AG04449 (cell line): ENCODE measurements around the gene TMEM45A.
A peak's percentile ranks its signal among the peaks of the same experiment; 100 is the strongest.

Experiments
- CTCF ChIA-PET: fragments of 350-600 bp; formaldehyde crosslinking; extraction: SDS; loops from one replicate; lab custom pipeline; 2021; ENCODE audit warnings: antibody characterized with exemption; lab: Yijun Ruan, JAX
- POLR2A ChIA-PET: fragments of 400-600, 350-600 bp; formaldehyde crosslinking; extraction: SDS; loops from one replicate; lab custom pipeline; 2020; ENCODE audit warnings: antibody characterized with exemption, inconsistent platforms; lab: Yijun Ruan, JAX
- DNase-seq: peaks from one replicate; pipeline ENCODE4 v3.0.0-alpha.2; 2010; ENCODE audit warnings: low read depth, low spot score
- H3K4me3 ChIP-seq: 2 replicates; pipeline ENCODE4 v1.5.1; 2011; ENCODE audit warnings: low read depth, mild to moderate bottlenecking, control low read depth, low read length
- TF ChIP-seq, protein P1 (sequence below): IDR thresholded peaks from one replicate; pipeline ENCODE4 v1.5.1; 2011; ENCODE audit warnings: mild to moderate bottlenecking, moderate library complexity, low read length, control low read depth, inconsistent platforms; ENCODE audit not compliant: insufficient read depth; ENCODE audit errors: missing control alignments

The TMEM45A gene

DNA sequence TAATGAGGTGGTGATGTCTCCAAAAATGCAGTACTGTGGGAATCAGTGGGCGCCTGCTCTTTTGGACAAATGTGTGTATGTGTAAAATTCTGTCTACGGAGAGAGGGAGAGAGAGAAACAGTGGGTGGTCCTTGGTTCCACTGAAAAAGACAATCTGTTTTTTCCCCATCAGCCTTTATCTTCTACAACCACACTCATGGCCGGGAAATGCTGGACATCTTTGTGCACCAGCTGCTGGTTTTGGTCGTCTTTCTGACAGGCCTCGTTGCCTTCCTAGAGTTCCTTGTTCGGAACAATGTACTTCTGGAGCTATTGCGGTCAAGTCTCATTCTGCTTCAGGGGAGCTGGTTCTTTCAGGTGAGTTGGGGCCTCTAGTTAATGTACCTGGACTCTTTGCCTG lies 65.8 kb downstream of the TMEM45A start:
- DNase-seq = no peak
- POLR2A ChIA-PET = no interaction called here
- TF ChIP-seq, protein P1, sequence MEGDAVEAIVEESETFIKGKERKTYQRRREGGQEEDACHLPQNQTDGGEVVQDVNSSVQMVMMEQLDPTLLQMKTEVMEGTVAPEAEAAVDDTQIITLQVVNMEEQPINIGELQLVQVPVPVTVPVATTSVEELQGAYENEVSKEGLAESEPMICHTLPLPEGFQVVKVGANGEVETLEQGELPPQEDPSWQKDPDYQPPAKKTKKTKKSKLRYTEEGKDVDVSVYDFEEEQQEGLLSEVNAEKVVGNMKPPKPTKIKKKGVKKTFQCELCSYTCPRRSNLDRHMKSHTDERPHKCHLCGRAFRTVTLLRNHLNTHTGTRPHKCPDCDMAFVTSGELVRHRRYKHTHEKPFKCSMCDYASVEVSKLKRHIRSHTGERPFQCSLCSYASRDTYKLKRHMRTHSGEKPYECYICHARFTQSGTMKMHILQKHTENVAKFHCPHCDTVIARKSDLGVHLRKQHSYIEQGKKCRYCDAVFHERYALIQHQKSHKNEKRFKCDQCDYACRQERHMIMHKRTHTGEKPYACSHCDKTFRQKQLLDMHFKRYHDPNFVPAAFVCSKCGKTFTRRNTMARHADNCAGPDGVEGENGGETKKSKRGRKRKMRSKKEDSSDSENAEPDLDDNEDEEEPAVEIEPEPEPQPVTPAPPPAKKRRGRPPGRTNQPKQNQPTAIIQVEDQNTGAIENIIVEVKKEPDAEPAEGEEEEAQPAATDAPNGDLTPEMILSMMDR = no peak
- CTCF ChIA-PET = no interaction called here
- no peak overlapping the region for H3K4me3 ChIP-seq

DNA sequence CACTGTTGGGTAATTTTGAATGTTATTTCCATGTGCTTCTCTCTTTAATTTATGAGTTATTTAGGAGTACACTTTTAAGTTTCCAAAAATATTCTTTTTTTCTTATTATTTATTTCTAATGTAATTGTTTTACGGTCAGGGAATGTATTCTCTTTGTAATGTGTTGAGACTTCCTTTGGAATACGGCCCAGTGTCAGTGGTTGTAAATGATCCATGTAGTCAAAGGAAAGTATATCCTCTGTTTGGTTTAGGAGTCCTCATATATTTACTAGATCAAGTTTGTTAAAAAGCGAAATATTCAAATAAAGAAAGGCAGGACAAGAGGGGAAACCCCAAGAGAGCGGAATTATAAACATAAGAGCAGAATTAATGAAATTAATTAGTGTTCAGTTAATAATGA lies 68.0 kb downstream of the TMEM45A start:
- TF ChIP-seq, protein P1 = no peak
- ChIA-PET POLR2A (interaction anchor here (1.5 kb wide), 1 partner anchor 68 kb away, joined by 3 read pairs; the partner anchor contains the start of gene TMEM45A), CTCF (interaction anchor here (1.8 kb wide), 1 partner anchor 97 kb away, joined by 5 read pairs; no protein-coding TSS in a partner anchor)
- no peak overlapping the region for H3K4me3 ChIP-seq
- no peak for DNase-seq

- H3K4me3 ChIP-seq = no peak overlapping the region
- DNase-seq = peak; percentile 57
- ChIA-PET POLR2A (interaction anchor here (1.5 kb wide), 1 partner anchor 69 kb away, joined by 3 read pairs; the partner anchor contains the start of gene TMEM45A), CTCF (interaction anchor here (0.7 to 1.8 kb wide), 5 partner anchors 11 to 98 kb away, joined by 3 to 6 read pairs (median 4); no protein-coding TSS in a partner anchor)
- TF ChIP-seq, protein P1 = no peak
These were observed 69.2 kb downstream of the TMEM45A start for GRCh38 chr3:100561459-100562158.

- TF ChIP-seq, protein P1 = no peak
- H3K4me3 ChIP-seq = no peak overlapping the region
- ChIA-PET POLR2A (no interaction called here), CTCF (interaction anchor here (0.7 to 1.8 kb wide), 5 partner anchors 12 to 99 kb away, joined by 3 to 6 read pairs (median 4); no protein-coding TSS in a partner anchor)
- no peak for DNase-seq
These were observed 69.9 kb downstream of the TMEM45A start for GRCh38 chr3:100562224-100562857.

- no peak overlapping the region for H3K4me3 ChIP-seq
- CTCF ChIA-PET = interaction anchor here (0.7 to 1.5 kb wide), 2 partner anchors 20 to 100 kb away, joined by 3 to 5 read pairs; no protein-coding TSS in a partner anchor
- POLR2A ChIA-PET = no interaction called here
- DNase-seq = no peak
- TF ChIP-seq, protein P1 = no peak
These were observed 70.8 kb downstream of the TMEM45A start for GRCh38 chr3:100563228-100563627.

GRCh38 chr3:100563652-100564211 lies 71.3 kb downstream of the TMEM45A start:
- DNase-seq = no peak
- CTCF ChIA-PET = interaction anchor here (0.7 to 1.5 kb wide), 2 partner anchors 20 to 100 kb away, joined by 3 to 5 read pairs; no protein-coding TSS in a partner anchor
- H3K4me3 ChIP-seq = no peak overlapping the region
- TF ChIP-seq, protein P1 = no peak
- POLR2A ChIA-PET = no interaction called here
